ENCODE data around the gene ADCY2.

GRCh38 chr5:7565559-7565958 lies 169.6 kb downstream of the ADCY2 start:
- TF ChIP-seq POLR2A (IDR thresholded peaks at IDR 0.05) (no peak), CTCF (IDR thresholded peaks at IDR 0.05) (no peak)
